ENCODE data around the gene CUL4A. TPM values are rescaled to one million over a fixed set of nuclear protein-coding genes. Genes with fewer than 3 reads are reported as not detected.

CUL4A gene
- total RNA-seq, 4 donors from 2014 or later: 95.6 to 221 (median 119) TPM

- no peak for DNase-seq (ENCODE audit: low spot score in 2 of 2)
- Histone ChIP-seq H3K27ac (no peak overlapping the region), H3K9me3 (no peaks in the 10 kb centered on the region), H3K4me3 (no peak overlapping the region), H3K4me1 (no peaks in the 10 kb centered on the region), H3K27me3 (peaks cover 15% of the 10 kb centered on the region), H3K36me3 (peaks cover 26% of the 10 kb centered on the region)
- WGBS: 98% methylated on average over 3 of the region's 3 CpGs
- no peak for TF ChIP-seq POLR2AphosphoS5 (IDR thresholded peaks at IDR 0.05)
Measured at GRCh38 chr13:113167575-113167974, 41.8 kb upstream of the CUL4A start.

GRCh38 chr13:113168211-113168610 lies 41.2 kb upstream of the CUL4A start:
- Histone ChIP-seq H3K9me3 (no peaks in the 10 kb centered on the region), H3K27ac (no peak overlapping the region), H3K36me3 (peaks cover 32% of the 10 kb centered on the region), H3K27me3 (peaks cover 8% of the 10 kb centered on the region), H3K4me1 (no peaks in the 10 kb centered on the region), H3K4me3 (no peak overlapping the region)
- WGBS: 89% methylated on average over 7 of the region's 7 CpGs
- TF ChIP-seq EP300 (IDR thresholded peaks at IDR 0.05) (no peak), POLR2A (IDR thresholded peaks at IDR 0.05) (no peak), CTCF (IDR thresholded peaks at IDR 0.05) (no peak), POLR2AphosphoS5 (IDR thresholded peaks at IDR 0.05) (no peak)
- no peak for DNase-seq (ENCODE audit: low spot score in 2 of 2)

GRCh38 chr13:113169277-113170272 lies 39.8 kb upstream of the CUL4A start:
- peaks cover 37% of the 10 kb centered on the region for H3K36me3 ChIP-seq
- DNase-seq (ENCODE audit: low spot score in 2 of 2): no peak

GRCh38 chr13:113170511-113170910 lies 38.9 kb upstream of the CUL4A start:
- no peaks in the 10 kb centered on the region for H3K9me3 ChIP-seq
- TF ChIP-seq POLR2AphosphoS5 (IDR thresholded peaks at IDR 0.05): no peak
- no peak for TF ChIP-seq POLR2A (IDR thresholded peaks at IDR 0.05)
- TF ChIP-seq CTCF (IDR thresholded peaks at IDR 0.05): no peak
- no peak for TF ChIP-seq EP300 (IDR thresholded peaks at IDR 0.05)
- no peaks in the 10 kb centered on the region for H3K27me3 ChIP-seq
- peaks cover 46% of the 10 kb centered on the region for H3K36me3 ChIP-seq
- H3K4me3 ChIP-seq: no peak overlapping the region
- H3K27ac ChIP-seq: no peak overlapping the region
- no peak for DNase-seq (ENCODE audit: low spot score in 2 of 2)
- no peaks in the 10 kb centered on the region for H3K4me1 ChIP-seq
- WGBS: 80% methylated on average over 5 of the region's 5 CpGs

More at GRCh38 chr13:113169277-113170272, 39.8 kb upstream of the CUL4A start:
- no peak overlapping the region for H3K4me3 ChIP-seq
- TF ChIP-seq EP300 (IDR thresholded peaks at IDR 0.05): no peak
- no peak for TF ChIP-seq POLR2A (IDR thresholded peaks at IDR 0.05)
- TF ChIP-seq POLR2AphosphoS5 (IDR thresholded peaks at IDR 0.05): no peak
- no peak for TF ChIP-seq CTCF (IDR thresholded peaks at IDR 0.05)
- no peaks in the 10 kb centered on the region for H3K9me3 ChIP-seq
- H3K27me3 ChIP-seq: no peaks in the 10 kb centered on the region
- H3K27ac ChIP-seq: no peak overlapping the region
- no peaks in the 10 kb centered on the region for H3K4me1 ChIP-seq
- WGBS: 92% methylated on average over 13 of the region's 13 CpGs

GRCh38 chr13:113171250-113172125 lies 37.9 kb upstream of the CUL4A start:
- TF ChIP-seq CTCF (IDR thresholded peaks at IDR 0.05) (no peak), POLR2A (IDR thresholded peaks at IDR 0.05) (no peak), POLR2AphosphoS5 (IDR thresholded peaks at IDR 0.05) (no peak), EP300 (IDR thresholded peaks at IDR 0.05) (no peak)
- peaks cover 56% of the 10 kb centered on the region for H3K36me3 ChIP-seq
- H3K4me3 ChIP-seq: no peak overlapping the region
- no peaks in the 10 kb centered on the region for H3K27me3 ChIP-seq
- no peaks in the 10 kb centered on the region for H3K4me1 ChIP-seq
- H3K9me3 ChIP-seq: no peaks in the 10 kb centered on the region
- H3K27ac ChIP-seq: no peak overlapping the region
- DNase-seq (ENCODE audit: low spot score in 2 of 2): no peak
- 90% methylated on average over 28 of the region's 34 CpGs for WGBS
